ENCODE data around the gene SYNJ1.

GRCh38 chr21:32666258-32666657 lies 61.6 kb downstream of the SYNJ1 start:
- no peak for TF ChIP-seq BCL6 (CRISPR knock-in tag; IDR thresholded peaks at IDR 0.05)
- TF ChIP-seq POLR2A (IDR thresholded peaks at IDR 0.05; ENCODE audit: insufficient read depth in 1 of 2, low read depth in 2 of 2, low read length in 2 of 2), result no peak
- TF ChIP-seq IKZF5 (CRISPR knock-in tag; IDR thresholded peaks at IDR 0.05), result no peak
- TF ChIP-seq MEIS2 (CRISPR knock-in tag; IDR thresholded peaks at IDR 0.05), result no peak
- no peak for TF ChIP-seq ZNF263 (CRISPR knock-in tag; IDR thresholded peaks at IDR 0.05)
